Measurements from ENCODE around the gene SNAP91. TPM values are rescaled to one million over a fixed set of nuclear protein-coding genes. Genes with fewer than 3 reads are reported as not detected.

Gene SNAP91
- total and polyA plus RNA-seq, 12 donors = 0.19 to 19.5 (median 4.9) TPM

DNA sequence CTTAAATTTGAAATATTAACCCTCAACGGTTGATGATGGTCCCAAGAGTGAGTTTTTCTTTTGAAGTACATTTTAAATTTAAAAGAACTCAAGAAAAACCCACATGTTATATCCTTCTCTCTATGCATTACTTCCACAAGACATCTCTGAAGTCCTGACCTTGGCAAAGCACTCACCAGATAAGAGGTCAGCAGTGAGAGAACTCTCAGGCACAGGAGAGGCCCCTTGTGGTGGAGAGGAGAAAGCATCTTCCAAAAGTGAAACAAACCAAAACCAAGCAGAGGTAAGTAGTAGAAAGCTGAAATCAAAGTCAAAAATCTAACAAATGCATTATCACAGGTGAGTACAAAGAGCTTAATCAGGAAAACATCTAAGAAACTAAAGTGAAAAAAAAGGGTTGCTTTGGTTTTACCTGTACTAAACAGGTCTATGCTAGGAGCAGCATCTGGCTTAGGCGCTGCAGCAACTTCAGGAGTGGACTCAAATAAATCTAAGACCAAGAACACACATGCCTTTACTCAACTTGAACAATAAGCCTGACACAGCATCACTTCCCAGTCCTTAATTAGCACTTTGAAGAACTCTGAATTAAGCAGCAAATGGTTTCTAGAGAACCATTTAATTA is 116.0 kb downstream of the SNAP91 start:
- Histone ChIP-seq H3K9me3 (no peaks in the 10 kb centered on the region), H3K36me3 (no peaks in the 10 kb centered on the region), H3K4me3 (no peak overlapping the region), H3K27ac (no peak overlapping the region), H3K4me1 (peaks cover 0 to 3% (median 0%) of the 10 kb centered on the region in 9 donors), H3K27me3 (no peaks in the 10 kb centered on the region)
- ATAC-seq (no peak), DNase-seq (no peak)
- intact Hi-C loops (cut with DNase I) = no loop called here
- TF ChIP-seq, protein P1, sequence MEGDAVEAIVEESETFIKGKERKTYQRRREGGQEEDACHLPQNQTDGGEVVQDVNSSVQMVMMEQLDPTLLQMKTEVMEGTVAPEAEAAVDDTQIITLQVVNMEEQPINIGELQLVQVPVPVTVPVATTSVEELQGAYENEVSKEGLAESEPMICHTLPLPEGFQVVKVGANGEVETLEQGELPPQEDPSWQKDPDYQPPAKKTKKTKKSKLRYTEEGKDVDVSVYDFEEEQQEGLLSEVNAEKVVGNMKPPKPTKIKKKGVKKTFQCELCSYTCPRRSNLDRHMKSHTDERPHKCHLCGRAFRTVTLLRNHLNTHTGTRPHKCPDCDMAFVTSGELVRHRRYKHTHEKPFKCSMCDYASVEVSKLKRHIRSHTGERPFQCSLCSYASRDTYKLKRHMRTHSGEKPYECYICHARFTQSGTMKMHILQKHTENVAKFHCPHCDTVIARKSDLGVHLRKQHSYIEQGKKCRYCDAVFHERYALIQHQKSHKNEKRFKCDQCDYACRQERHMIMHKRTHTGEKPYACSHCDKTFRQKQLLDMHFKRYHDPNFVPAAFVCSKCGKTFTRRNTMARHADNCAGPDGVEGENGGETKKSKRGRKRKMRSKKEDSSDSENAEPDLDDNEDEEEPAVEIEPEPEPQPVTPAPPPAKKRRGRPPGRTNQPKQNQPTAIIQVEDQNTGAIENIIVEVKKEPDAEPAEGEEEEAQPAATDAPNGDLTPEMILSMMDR (IDR thresholded peaks at IDR 0.05) = peak in 3 of 9 donors; percentile 11 to 38 (median 26)
- WGBS, 2 donors = 77% methylated on average over 2 of the region's 2 CpGs

DNA sequence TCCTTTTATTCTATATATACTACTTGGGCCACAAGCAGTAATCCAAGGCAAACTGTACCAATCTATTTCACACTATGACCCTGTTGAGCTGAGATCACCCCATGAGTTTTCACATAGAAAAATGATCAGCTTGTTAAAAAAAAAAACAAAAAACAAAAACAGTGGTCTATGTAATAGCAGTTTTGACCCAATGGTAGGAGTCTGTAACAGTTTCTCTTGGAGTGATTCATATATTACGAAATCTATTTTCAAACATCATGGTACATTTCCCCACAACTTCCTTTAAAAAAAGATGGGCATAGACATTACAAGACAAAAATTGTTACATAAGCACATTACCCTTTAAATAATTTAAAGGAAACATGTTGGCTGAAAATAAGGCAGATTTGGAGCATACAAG is 118.5 kb downstream of the SNAP91 start:
- Histone ChIP-seq H3K27ac (peak overlapping the region in 1 of 10 donors; percentile 33), H3K27me3 (no peaks in the 10 kb centered on the region), H3K36me3 (no peaks in the 10 kb centered on the region), H3K4me1 (peaks cover 0 to 3% (median 0%) of the 10 kb centered on the region in 9 donors), H3K4me3 (no peak overlapping the region), H3K9me3 (no peaks in the 10 kb centered on the region)
- intact Hi-C loops (cut with DNase I) = no loop called here
- ATAC-seq = no peak
- 36 to 38% methylated on average over 1 of the region's 1 CpG for WGBS, 2 donors
- DNase-seq = no peak
- TF ChIP-seq, protein P1 (IDR thresholded peaks at IDR 0.05) = no peak

- no peak overlapping the region for H3K27ac ChIP-seq
- TF ChIP-seq, protein P1 (IDR thresholded peaks at IDR 0.05) = no peak
- no peaks in the 10 kb centered on the region for H3K36me3 ChIP-seq
- DNase-seq (no peak), ATAC-seq (no peak)
- H3K27me3 ChIP-seq = no peaks in the 10 kb centered on the region
- H3K4me1 ChIP-seq = peaks cover 0 to 3% (median 0%) of the 10 kb centered on the region in 9 donors
- H3K4me3 ChIP-seq = no peak overlapping the region
- H3K9me3 ChIP-seq = no peaks in the 10 kb centered on the region
- intact Hi-C loops (cut with DNase I) = no loop called here
Measured at GRCh38 chr6:83589076-83589475, 119.8 kb downstream of the SNAP91 start.

DNA sequence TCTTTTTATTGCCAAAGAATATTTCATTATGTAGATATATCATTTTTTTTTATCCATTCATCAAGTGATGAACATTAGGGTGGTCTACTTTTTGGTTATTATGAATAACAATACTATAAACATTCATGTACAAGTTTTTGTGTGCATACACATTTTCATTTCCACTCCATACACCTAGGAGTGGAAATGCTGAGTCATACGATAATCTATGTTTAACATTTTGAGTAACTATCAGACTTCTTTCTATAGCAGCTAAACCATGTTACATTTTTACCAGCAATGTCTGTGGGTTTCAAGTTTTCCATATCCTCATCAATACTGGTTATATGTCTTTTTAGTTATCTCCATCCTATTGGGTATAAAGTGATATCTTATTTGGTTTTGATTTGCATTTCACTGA is 130.8 kb downstream of the SNAP91 start:
- Histone ChIP-seq H3K4me1 (no peaks in the 10 kb centered on the region), H3K9me3 (no peaks in the 10 kb centered on the region), H3K36me3 (no peaks in the 10 kb centered on the region), H3K4me3 (no peak overlapping the region), H3K27me3 (no peaks in the 10 kb centered on the region), H3K27ac (no peak overlapping the region)
- no peak for DNase-seq
- intact Hi-C loops (cut with DNase I) = no loop called here
- ATAC-seq = no peak
- TF ChIP-seq, protein P1 (IDR thresholded peaks at IDR 0.05) = no peak
- WGBS, 2 donors = 90 to 96% methylated on average over 1 of the region's 1 CpG
